HepG2 (cell line): Measurements from ENCODE around the gene ZBTB2. TPM values are rescaled to one million over a fixed set of nuclear protein-coding genes. Genes with fewer than 3 reads are reported as not detected.

Experiments
- ATAC-seq: fragments of 200-7000 bp; cut with Tn5 transposase; 3 replicates; pipeline ENCODE4 v1.9.1; 2020; ENCODE audit warnings: mild to moderate bottlenecking, moderate library complexity
- BruUV-seq: library from RNA; stranded (reverse); fragments of 400-500 nt; replicated peaks from 2 replicates; lab custom pipeline; 2021; lab: Mats Ljungman, UMichigan
- CTCF ChIA-PET: fragments of 300-600 bp; formaldehyde crosslinking; extraction: SDS; loops from one replicate; lab custom pipeline; 2021; ENCODE audit warnings: low total read pairs, inconsistent platforms, low intra/inter-chr PET ratio; lab: Yijun Ruan, JAX
- POLR2A ChIA-PET: fragments of 350-600 bp; sonication (Branson Sonifier 250); formaldehyde crosslinking; loops from one replicate; lab custom pipeline; 2020; ENCODE audit warnings: antibody characterized with exemption, inconsistent platforms; lab: Yijun Ruan, JAX
- DNase-seq: peaks from one replicate; pipeline ENCODE4 v3.0.0-alpha.2; 2015; ENCODE audit warnings: low spot score
- FAIRE-seq: peaks from 3 replicates; lab custom pipeline; 2011; peaks lifted over from hg19 to GRCh38; lab: Jason Lieb, UNC
- H2AFZ ChIP-seq: one replicate; pipeline ENCODE4 v1.6.1; 2011; ENCODE audit warnings: low read length, inconsistent platforms
- H3K27ac ChIP-seq: fragments of 300-600 bp; 3 replicates; pipeline ENCODE4 v1.8.0; 2011; ENCODE audit warnings: mixed run types, mild to moderate bottlenecking, mixed read lengths, low read length, inconsistent platforms; ENCODE audit not compliant: insufficient read depth; ENCODE audit errors: extremely low read length
- H3K27me3 ChIP-seq, 2 experiments: fragments of 200-600 bp in 1 of 2; 2 replicates in 1 of 2; 3 replicates in 1 of 2; pipeline versions ENCODE4 v1.6.0 to v1.8.0; 2011; ENCODE audit warnings: low read length in 2 of 2, mild to moderate bottlenecking in 2 of 2, moderate library complexity in 2 of 2, inconsistent platforms in 1 of 2; ENCODE audit not compliant: insufficient read depth in 2 of 2, control insufficient read depth in 1 of 2
- H3K36me3 ChIP-seq, 2 experiments: fragments of 200-600 bp in 1 of 2; replicated peaks in 1 of 2; 2 replicates in 1 of 2; 3 replicates in 1 of 2; pipeline versions ENCODE4 v1.5.1 to v1.8.0; 2011; ENCODE audit warnings: low read length in 2 of 2, inconsistent platforms in 1 of 2; ENCODE audit not compliant: insufficient read depth in 2 of 2, control insufficient read depth in 1 of 2
- H3K4me1 ChIP-seq: 2 replicates; pipeline ENCODE4 v1.5.1; 2012; ENCODE audit warnings: low read length, inconsistent platforms; ENCODE audit not compliant: insufficient read depth
- H3K4me2 ChIP-seq: 2 replicates; pipeline ENCODE4 v1.6.0; 2011; ENCODE audit warnings: low read depth, low read length, inconsistent platforms
- H3K4me3 ChIP-seq, 3 experiments: fragments of 200-600 bp in 1 of 3; sonication (generic), shearing (Covaris generic) in 1 of 3; replicated peaks in 1 of 3; 2 replicates each; pipeline ENCODE4 v1.5.1; 2011 to 2016; ENCODE audit warnings: low read length in 3 of 3, inconsistent platforms in 2 of 3, low read depth in 2 of 3, mild to moderate bottlenecking in 2 of 3, control low read depth in 1 of 3, mixed read lengths in 1 of 3; ENCODE audit not compliant: insufficient read depth in 1 of 3
- H3K79me2 ChIP-seq: one replicate; pipeline ENCODE4 v1.6.1; 2011; ENCODE audit warnings: low read length, inconsistent platforms; ENCODE audit not compliant: insufficient read depth
- H3K9ac ChIP-seq: 2 replicates; pipeline ENCODE4 v1.6.0; 2011; ENCODE audit warnings: mild to moderate bottlenecking, low read depth, low read length, inconsistent platforms; ENCODE audit not compliant: insufficient read depth
- H3K9me3 ChIP-seq: 2 replicates; pipeline ENCODE4 v1.5.1; 2012; ENCODE audit warnings: mild to moderate bottlenecking, low read length
- H4K20me1 ChIP-seq: 2 replicates; pipeline ENCODE4 v1.6.0; 2011; ENCODE audit warnings: inconsistent platforms, mild to moderate bottlenecking, low read length, moderate library complexity; ENCODE audit not compliant: insufficient read depth
- ATF1 ChIP-seq: IDR thresholded peaks from 2 replicates; pipeline ENCODE4 v1.6.1; 2016; ENCODE audit warnings: mild to moderate bottlenecking, control low read depth
- FOXA1 ChIP-seq, 2 experiments: fragments of 450-650 bp in 1 of 2; sonication (generic) in 1 of 2; formaldehyde crosslinking in 1 of 2; IDR thresholded peaks; 2 replicates each; pipeline versions ENCODE4 v1.4.0 to v1.6.1; 2016 to 2020; ENCODE audit warnings: missing genetic modification reagents in 1 of 2
- HOXA9 ChIP-seq: sonication (generic); formaldehyde crosslinking; IDR thresholded peaks from 2 replicates; pipeline ENCODE4 v1.8.1; 2022; ENCODE audit warnings: missing genetic modification reagents, mild to moderate bottlenecking, moderate library complexity, borderline replicate concordance
- MAFK ChIP-seq, 2 experiments: IDR thresholded peaks in 1 of 2; conservative IDR thresholded peaks in 1 of 2; 2 replicates each; pipeline ENCODE4 v1.6.1; 2011; ENCODE audit warnings: improper control_type of control experiment in 2 of 2, low read length in 2 of 2
- PHF8 ChIP-seq: sonication (generic); formaldehyde crosslinking; IDR thresholded peaks from 2 replicates; pipeline ENCODE4 v1.5.0; 2020; ENCODE audit warnings: missing genetic modification reagents
- POLR2A ChIP-seq, 2 experiments: IDR thresholded peaks; 2 replicates each; pipeline ENCODE4 v1.6.1; 2011; ENCODE audit warnings: low read depth in 2 of 2, low read length in 2 of 2, mild to moderate bottlenecking in 1 of 2, moderate library complexity in 1 of 2; ENCODE audit not compliant: insufficient read depth in 1 of 2
- RAD21 ChIP-seq: fragments of 450-650 bp; formaldehyde crosslinking; IDR thresholded peaks from 2 replicates; pipeline ENCODE4 v1.5.0; 2020; ENCODE audit warnings: mild to moderate bottlenecking
- RBAK ChIP-seq: sonication (generic); formaldehyde crosslinking; IDR thresholded peaks from 2 replicates; pipeline ENCODE4 v1.5.1; 2020; ENCODE audit warnings: mild to moderate bottlenecking, missing genetic modification reagents
- ZSCAN22 ChIP-seq: sonication (generic); formaldehyde crosslinking; IDR thresholded peaks from 2 replicates; pipeline ENCODE4 v1.4.0; 2020; ENCODE audit warnings: mild to moderate bottlenecking, missing genetic modification reagents
- WGBS: methylation state at CpG from one replicate; pipeline ENCODE4 v1.1.6; 2017; ENCODE audit warnings: low lambda C conversion rate; 5-methylcytosine and 5-hydroxymethylcytosine counted together
- in situ Hi-C: cut with HindIII; loops from 2 replicates; pipeline ENCODE4 v1.10.0; 2017; ENCODE audit warnings: low pct_unique_long_range_greater_than_20kb; ENCODE audit not compliant: extremely low pct_ligation_motif_present
- intact Hi-C: fragments of 100-400 bp; cut with micrococcal nuclease; formaldehyde crosslinking; loops from one replicate; pipeline ENCODE4 v1.10.0; 2022; ENCODE audit not compliant: unreplicated experiment
- polyA plus RNA-seq, 8 experiments: library from polyadenylated mRNA; depleted of rRNA in 3 of 8; stranded (reverse) in 7 of 8; unstranded in 1 of 8; fragments of >200 nt; fragmentation: Illumina TruSeq in 4 of 8; extraction: Trizol in 4 of 8; gene quantifications; 2 replicates each; pipeline versions ENCODE4 v1.2.1 to v1.2.3, GENCODE V29; 2011 to 2016; ENCODE audit warnings: low read depth in 4 of 8, missing spikeins in 1 of 8, mixed read lengths in 1 of 8; ENCODE audit not compliant: insufficient read depth in 1 of 8
- total RNA-seq, 5 experiments: library from RNA; depleted of rRNA; stranded (reverse); fragments of >200 nt; fragmentation: Illumina TruSeq; extraction: Trizol; gene quantifications; 2 replicates each; pipeline ENCODE4 v1.2.3, GENCODE V29; 2016; ENCODE audit warnings: low read depth in 1 of 5
- TF ChIP-seq, protein P1 (sequence below): sonication (generic); formaldehyde crosslinking; IDR thresholded peaks from 2 replicates; pipeline ENCODE4 v1.8.1; 2023; ENCODE audit warnings: mild to moderate bottlenecking, missing genetic modification reagents, borderline replicate concordance
- TF ChIP-seq, protein P2 (sequence below): IDR thresholded peaks from 2 replicates; pipeline ENCODE4 v1.6.1; 2016

Gene ZBTB2
- total and polyA plus RNA-seq, 2 of the 13 experiments (the other 11 are each of a cell fraction or from before 2014, with no cell fraction given) = 15.4 to 22.8 TPM

DNA sequence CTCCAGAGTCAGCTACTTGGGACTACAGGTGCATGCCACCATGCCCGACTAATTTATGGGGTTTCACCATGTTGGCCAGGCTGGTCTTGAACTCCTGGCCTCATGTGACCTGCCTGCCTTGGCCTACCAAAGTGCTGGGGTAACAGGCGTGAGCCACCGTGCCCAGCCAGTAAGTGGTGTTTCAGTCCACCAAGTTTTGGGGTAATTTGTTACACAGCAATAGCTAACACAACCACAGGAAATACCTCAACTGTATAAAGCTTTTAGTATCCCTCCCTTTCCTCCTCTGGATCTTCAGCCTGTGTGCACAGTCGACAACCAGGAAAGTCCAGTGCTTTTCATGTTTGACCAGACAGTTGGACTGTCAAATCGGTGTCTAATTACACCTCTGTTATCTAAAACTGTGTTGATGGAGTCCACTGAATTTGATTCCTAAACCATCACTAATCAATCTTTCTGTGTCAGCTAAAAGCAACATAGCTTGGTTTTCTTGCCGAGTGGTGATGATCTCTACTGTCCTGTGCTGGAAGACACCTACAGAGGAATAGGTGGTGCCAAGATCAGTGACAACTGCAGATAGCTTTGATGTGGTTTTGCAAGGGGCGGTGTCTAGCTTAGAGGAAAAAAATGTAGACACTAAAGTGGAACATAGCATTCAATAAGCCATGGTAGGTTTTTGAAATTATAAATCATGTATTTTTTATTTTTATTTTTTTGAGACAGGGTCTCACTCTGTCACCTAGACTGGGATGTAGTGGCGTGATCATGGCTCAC lies 22.2 kb upstream of the ZBTB2 start:
- no TSS peak for BruUV-seq
- Histone ChIP-seq H3K27me3 (no peaks in the 10 kb centered on the region), H3K4me1 (no peaks in the 10 kb centered on the region), H3K36me3 (peaks cover 48 to 87% of the 10 kb centered on the region in 2 experiments), H4K20me1 (no peaks in the 10 kb centered on the region), H3K4me3 (no peak overlapping the region), H2AFZ (no peak overlapping the region), H3K9ac (no peak overlapping the region), H3K27ac (no peak overlapping the region), H3K9me3 (no peaks in the 10 kb centered on the region), H3K79me2 (no peaks in the 10 kb centered on the region), H3K4me2 (no peak overlapping the region)
- in situ Hi-C loops = loop anchor here (10.0 kb wide), 1 partner anchor 61 kb away; no protein-coding TSS in a partner anchor
- no peak for TF ChIP-seq ATF1 (CRISPR knock-in tag)
- no peak for TF ChIP-seq HOXA9 (CRISPR knock-in tag)
- TF ChIP-seq FOXA1 (IDR thresholded peaks at IDR 0.05) = no peak
- TF ChIP-seq FOXA1 (CRISPR knock-in tag; IDR thresholded peaks at IDR 0.05) = no peak
- peak in 1 of 2 experiments; percentile 31; a peak in 1 of 4 replicates for TF ChIP-seq MAFK (conservative IDR thresholded peaks at IDR 0.05 in 1 of 2, IDR thresholded peaks at IDR 0.05 in 1 of 2; ENCODE audit: low read length in 2 of 2)
- TF ChIP-seq POLR2A (IDR thresholded peaks at IDR 0.05; ENCODE audit: insufficient read depth in 1 of 2, low read depth in 2 of 2, low read length in 2 of 2) = 0 out of 4 replicates have a peak, but pooled peaks of 1 of the 2 experiments have one; percentile 29
- TF ChIP-seq, protein P1, sequence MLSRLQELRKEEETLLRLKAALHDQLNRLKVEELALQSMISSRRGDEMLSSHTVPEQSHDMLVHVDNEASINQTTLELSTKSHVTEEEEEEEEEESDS (CRISPR knock-in tag) = no peak
- no peak for TF ChIP-seq RAD21 (CRISPR knock-in tag)
- no peak for TF ChIP-seq PHF8
- TF ChIP-seq ZSCAN22 (CRISPR knock-in tag) = no peak
- TF ChIP-seq, protein P2, sequence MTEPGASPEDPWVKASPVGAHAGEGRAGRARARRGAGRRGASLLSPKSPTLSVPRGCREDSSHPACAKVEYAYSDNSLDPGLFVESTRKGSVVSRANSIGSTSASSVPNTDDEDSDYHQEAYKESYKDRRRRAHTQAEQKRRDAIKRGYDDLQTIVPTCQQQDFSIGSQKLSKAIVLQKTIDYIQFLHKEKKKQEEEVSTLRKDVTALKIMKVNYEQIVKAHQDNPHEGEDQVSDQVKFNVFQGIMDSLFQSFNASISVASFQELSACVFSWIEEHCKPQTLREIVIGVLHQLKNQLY (CRISPR knock-in tag) = no peak
- peak; percentile 92 for TF ChIP-seq RBAK
- DNase-seq = no peak
- FAIRE-seq = no peak
- WGBS = 95% methylated on average over 8 of the region's 8 CpGs
- ChIA-PET CTCF (no interaction called here), POLR2A (no interaction called here)
- ATAC-seq = no peak
- intact Hi-C loops = no loop called here
